ENCODE measurements around the gene CNPPD1.

The CNPPD1 gene

DNA sequence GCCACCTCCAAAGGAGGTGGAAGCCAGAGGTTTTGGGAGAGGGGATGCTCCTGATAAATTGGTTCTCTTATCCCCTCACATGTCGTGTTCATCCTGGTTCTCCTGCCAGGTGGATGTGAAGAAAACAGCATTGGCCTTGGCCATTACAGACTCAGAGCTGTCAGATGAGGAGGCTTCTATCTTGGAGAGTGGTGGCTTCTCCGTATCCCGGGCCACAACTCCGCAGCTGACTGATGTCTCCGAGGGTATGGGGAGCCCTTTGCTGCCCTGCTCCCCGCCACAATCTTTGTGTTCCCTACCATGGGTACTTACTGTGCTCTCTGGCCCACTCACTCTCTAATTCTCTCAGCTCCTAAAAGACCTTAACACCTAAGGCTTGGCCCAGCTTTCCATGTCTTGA is 4.8 kb upstream of the CNPPD1 start:
- no peak for DNase-seq (ENCODE audit: low read depth in 2 of 3, low spot score in 2 of 3)

DNA sequence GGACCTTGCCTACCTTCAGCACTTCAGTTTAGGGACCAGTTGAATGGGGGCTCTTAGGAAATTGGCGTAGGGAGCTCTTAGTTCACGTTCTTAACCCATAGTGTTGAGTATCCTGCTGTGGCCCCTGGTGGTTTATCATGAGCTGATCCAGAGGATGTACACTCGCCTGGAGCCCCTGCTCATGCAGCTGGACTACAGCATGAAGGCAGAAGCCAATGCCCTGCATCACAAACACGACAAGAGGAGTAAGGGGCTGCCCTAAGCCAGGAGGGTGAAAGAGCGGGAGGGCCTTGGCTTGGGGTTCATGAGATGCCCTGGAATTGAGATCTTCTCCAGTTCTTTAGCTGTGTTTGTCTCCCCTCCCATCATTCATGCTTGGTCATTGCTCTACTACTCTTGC is 4.2 kb upstream of the CNPPD1 start:
- DNase-seq (ENCODE audit: low read depth in 2 of 3, low spot score in 2 of 3) = no peak

DNA sequence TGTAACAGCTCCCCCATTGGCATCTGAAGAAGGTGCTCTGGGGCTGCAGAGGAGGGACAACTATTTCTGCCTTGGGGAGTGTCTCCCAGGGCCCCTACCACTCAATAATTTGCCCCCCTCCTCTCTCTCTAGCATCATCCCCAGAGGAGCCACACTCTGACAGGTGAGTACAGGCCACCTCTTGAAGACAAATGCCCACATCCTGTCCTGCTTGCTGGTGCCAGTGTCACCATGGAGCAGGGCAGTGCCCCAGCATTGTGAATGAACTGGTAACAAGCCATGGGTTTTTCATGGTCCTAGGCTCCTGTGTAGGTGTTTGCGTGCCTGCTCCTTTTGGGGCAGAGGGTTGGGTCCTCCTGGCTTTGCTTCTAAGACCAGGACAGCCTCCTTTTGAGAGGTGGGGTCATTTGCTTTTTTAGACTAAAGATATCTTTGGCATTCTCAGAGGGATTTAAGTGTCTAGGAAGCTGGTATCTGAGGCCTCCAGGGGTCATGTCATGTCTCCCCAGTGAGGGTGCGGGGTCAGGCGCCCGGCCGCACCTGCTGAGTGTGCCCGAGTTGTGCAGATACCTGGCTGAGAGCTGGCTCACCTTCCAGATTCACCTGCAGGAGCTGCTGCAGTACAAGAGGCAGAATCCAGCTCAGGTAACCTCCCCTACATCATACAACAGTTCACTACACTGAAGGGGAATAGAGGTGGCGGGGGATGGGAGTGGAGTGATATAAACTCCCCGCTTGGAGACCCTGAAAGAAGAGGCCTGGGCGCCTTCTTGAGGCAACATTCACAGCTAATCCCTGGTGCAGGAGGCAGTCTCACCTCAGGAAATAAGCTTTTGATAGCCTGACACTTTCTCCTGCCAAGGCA is 3.1 kb upstream of the CNPPD1 start:
- no peak for DNase-seq (ENCODE audit: low read depth in 2 of 3, low spot score in 2 of 3)

DNA sequence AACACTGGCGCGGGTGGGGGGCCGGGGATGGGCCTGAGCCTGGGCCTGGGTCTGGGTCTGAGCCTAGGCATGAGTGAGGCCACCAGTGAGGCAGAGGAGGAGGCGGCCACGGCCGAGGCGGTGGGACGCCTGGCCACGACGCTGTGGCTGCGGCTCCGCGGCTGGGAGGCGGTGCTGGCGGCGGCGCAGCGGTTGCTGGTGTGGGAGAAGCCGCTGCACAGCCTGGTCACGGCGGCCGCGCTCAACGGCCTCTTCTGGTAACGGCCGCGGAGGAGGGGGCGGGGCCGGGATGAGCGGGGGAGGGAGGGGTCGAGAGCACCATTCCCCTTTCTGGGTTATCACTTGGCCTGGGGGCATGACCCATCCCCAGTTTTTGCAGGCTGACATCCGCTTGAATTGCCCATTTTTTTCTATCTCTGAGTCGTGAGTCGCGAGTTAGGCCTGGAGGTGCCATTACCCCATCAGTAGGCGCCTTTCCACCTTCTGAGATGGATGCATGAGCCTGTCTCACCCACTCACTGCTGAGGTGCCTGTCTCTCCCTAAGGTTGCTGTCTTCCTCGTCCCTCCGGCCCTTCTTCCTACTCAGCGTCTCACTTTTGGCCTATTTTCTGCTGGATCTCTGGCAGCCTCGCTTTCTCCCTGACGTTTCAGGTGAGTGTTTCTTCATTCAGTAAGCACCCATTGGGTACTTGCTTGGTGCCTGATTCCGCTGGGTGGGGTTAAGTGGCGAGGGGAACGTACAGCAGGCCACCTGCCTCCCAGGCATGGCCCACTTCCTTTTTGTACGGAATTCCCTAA is 1.9 kb upstream of the CNPPD1 start:
- DNase-seq (ENCODE audit: low read depth in 2 of 3, low spot score in 2 of 3) = no peak

DNA sequence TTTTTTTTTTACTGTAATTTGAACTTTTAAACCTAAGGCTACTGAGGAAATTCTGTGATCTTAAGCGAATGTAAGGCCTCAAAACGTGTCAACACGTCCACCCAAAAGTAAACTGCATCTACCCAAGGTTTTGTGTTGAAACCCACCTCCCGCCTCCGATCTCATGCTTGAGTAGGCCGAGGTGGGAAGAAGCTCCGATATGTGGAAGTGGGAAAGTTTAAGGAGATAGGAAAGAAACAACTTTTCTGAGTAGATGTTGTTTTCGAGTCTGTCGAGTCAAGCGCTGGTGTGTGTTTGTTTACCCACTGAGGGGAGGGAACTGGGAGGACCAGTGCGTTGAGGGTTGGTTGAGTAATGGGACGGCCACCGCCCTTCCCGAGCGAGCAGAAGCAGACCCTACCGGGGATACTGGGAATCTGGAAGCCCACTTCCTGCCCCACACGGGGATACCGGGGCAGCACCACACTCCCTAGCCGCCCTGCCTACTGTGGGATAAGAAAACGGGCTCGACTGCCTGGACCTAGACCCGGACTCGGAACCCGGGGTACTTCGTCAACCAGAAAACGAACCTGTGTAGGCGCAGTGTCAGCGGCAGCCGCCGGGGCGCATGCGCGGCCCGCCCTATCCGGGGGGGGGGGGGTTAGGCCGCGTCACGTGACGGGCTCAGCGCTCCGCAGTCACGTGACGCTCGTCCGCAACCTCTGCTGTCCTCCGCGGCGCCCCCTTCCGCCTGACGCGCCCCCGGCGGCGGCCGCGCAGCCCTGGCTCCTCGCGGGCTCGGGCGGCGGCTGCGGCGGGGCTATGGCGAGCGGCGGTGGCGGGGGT is 1.0 kb upstream of the CNPPD1 start, which contains the start of gene RETREG2:
Gene RETREG2, plus strand, starts transcription at position 724 of the 825 bp plus-strand sequence. Its CDS starts 78 bp downstream, at position 802.
- peak; percentile 62 to 67 (median 62) for DNase-seq (ENCODE audit: low read depth in 2 of 3, low spot score in 2 of 3)

DNA sequence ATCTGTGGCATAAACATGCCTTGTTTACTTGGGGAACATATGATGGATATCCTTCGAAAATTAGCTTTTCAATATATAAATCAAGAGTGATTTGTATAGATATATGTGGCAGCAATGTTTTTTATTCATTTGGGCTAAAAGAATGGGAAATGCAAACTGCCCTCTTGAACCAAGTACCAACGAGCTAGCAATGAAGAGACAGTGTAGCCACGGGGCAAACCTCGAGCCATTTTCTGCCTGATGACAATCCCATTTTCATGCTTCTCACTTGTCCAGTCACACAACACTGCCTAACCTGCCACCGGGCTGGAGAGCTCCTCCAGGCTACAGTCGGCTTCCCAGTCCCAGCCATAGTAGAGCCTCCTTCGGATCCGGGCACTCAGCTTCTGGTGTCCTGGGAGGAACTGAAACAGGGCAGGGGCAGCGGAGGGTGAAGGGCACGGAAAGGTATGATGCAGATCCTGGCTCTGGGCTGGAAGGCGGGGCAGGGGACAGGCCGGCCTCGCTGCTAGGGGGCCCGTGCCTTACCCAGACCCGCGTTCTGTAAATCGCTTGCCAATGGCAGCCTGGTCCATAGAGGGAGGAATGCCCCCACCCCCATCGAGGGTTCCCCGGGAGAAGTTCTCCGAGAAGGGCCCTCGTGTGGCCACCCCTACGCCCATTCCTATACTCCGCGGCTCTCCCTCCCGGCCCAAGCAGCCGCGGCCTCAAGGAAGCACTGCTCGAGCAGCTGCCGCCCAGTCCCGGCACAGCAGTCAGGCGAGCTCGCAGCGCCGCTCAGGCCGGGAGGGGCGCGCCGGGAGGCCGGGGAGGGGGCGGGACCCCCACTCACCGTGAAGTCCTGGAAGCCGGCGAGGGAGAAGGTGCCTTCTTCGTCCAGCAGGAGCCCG is 552 bp downstream of the CNPPD1 start:
- DNase-seq (ENCODE audit: low read depth in 2 of 3, low spot score in 2 of 3) = no peak

DNA sequence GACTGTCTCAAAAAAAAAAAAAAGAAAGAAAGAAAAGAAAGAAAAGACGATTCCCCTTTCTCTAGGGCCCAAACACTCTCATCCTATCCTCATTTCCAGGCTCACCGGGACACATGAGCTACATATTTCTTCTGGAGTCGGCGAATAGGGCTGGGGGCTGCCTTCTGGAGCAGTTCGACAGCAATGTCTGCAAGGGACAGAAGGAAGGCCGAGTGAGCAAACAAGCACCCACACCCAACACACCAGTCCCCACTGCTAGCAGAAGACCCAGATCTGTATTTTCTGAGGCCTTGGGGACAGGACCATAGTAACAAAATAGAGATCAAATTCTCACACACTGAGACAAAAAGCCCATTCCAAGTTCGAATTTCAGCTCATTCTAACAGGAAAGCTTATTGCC is 1.2 kb downstream of the CNPPD1 start:
- no peak for DNase-seq (ENCODE audit: low read depth in 2 of 3, low spot score in 2 of 3)

DNA sequence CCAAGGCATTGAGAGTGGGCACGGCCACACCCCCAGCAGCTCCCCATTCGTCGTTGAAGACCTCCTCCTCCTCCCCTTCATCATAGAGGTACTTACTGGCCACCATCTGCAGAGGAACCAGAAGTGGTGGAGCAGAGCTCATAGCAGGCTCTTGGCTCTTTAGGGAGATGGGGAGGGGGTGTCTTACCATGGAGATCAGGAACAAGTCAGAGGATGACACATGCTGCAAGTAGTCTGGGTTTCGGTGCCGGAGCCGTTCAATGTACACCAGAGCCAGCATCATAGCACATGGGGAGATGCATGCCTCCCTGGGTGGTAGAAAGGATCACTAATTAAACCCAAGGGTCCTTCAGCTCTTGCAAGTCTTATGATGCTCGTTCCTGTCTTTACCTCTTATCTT is 1.9 kb downstream of the CNPPD1 start:
- no peak for DNase-seq (ENCODE audit: low read depth in 2 of 3, low spot score in 2 of 3)

DNA sequence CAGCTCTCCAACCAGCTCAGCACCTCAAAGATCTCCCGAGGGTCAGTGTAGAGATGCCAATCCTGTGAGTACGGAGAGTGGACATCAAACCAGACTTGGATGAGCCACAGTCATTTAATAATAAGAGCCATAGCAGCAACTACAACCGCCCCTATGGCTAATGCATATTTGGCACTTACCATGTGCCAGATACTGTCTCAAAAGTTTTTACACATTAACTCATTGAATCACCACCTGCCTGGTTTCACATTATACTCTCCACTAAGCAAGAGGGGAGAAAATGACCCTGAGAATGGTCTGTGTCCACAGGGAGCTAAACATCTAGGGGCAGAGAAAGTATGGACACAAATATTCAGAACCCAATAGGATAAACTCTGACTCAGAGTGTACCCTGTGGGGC is 2.6 kb downstream of the CNPPD1 start:
- no peak for DNase-seq (ENCODE audit: low read depth in 2 of 3, low spot score in 2 of 3)

DNA sequence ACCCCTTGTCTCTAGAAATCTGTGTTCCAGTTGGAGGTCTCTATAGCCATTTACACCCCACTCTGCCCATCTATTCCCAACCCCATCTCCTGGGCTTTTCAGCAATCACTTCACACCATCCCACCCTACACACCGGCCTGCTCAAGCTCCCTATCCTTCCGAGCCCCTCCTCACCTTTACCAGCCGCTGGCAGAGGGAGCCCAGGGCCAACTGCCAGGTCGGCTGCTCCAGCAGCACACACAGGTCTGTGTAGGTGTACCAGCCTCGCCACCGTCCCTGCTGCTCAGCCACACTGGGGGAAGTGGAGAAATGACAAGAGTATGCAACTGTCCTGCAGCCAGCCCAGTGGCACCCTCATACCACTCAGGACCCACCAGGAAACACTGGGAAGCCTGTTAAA is 3.5 kb downstream of the CNPPD1 start:
- no peak for DNase-seq (ENCODE audit: low read depth in 2 of 3, low spot score in 2 of 3)

DNA sequence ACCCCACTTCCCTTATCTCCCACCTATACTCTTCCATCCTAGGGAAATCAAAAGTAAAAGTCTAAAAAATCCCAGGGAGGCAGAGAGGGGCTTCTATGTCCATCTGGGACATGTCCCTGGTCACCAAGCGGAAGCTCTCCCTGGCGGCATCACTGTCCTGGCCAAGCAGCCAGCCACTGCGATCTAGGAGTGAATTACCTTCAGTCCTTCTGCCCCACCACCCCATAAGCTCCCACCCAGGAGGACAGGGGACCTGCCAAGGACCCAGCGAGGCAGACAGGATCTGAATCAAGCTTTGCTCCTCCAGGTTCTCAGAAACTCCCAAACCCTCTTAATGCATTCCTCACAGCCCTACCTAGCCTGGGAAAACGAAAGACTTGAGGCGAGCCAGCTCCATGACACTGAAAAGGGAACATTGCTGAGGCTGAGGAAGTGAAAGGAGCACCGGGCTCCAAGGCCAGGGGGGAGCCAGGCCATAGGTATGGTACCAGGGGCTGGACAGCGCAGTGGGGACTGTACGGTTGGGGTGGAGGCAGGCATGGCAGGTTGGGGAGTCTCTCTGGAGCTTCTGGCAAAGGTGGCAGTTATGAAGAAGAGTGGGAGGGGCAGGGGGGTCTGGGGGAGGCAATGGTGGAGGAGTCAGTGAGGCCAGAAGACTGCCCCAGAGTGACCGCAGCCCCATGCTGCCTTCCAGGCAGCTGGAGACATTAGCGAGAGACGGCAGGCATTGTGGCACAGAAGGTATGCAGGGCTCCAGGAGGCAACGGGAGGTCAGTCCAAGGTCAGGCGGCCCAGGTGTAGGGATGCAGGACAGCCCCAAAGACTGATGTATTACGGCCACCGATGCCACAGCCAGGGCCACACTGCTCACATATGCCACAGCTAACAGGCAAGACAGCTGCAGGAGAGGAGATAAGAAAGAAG is 4.2 kb downstream of the CNPPD1 start:
- no peak for DNase-seq (ENCODE audit: low read depth in 2 of 3, low spot score in 2 of 3)

DNA sequence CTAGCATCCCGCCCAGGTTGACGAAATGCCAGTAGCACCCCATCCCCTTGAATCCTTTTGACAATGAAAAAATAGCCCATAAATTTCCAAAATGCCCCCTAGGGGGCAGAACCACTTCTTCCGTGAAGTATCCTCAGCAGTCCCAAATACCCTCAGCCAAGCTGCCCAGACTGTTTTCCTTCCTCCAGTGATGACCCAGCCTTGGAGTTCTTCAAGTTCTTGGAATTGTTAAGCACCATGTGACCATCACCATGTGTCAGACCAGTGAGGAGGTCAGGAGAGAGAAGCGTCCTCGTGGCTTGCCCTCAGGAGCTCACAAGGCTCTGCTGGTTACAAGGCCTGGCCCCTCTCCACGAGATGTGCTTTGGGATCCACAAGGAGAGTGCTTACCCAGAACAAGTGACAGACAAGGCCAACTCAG is 5.5 kb downstream of the CNPPD1 start:
- DNase-seq (ENCODE audit: low read depth in 2 of 3, low spot score in 2 of 3) = no peak

DNA sequence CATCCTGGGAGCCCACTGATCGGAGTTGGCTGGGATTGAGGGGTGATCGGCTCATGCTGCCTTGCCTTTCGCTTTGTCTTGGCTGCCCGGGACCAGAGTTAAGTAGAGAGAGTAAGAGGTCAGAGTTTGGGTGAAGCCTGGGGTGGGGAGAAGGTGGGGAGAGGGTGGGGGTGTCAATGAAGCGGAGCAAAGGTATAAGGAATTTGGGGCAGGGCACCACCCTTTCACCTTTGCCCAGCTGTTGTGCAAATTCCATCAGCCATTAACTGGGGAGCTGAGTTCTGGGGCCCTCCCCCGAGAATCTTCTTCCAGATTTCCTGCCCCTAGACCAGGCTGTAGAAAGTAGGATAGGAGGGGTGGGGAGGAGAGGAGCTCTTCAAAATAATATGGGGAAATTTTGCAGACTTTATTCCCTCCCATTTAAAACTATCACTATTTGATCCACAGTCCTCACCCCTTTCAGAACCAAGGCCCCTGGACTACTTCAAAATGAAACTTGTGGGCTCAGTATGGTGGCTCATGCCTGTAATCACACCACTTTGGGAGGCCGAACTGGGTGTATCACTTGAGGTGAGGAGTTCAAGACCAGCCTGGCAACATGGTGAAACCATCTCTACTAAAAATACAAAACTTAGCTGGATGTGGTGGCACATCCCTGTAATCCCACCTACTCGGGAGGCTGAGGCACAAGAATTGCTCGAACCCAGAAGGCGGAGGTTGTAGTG is 6.6 kb downstream of the CNPPD1 start, which contains the start of gene SLC23A3:
Gene SLC23A3, minus strand, starts transcription at position 100 of the 725 bp plus-strand sequence. Its CDS starts 45 bp downstream, at position 55.
- DNase-seq (ENCODE audit: low read depth in 2 of 3, low spot score in 2 of 3) = no peak

DNA sequence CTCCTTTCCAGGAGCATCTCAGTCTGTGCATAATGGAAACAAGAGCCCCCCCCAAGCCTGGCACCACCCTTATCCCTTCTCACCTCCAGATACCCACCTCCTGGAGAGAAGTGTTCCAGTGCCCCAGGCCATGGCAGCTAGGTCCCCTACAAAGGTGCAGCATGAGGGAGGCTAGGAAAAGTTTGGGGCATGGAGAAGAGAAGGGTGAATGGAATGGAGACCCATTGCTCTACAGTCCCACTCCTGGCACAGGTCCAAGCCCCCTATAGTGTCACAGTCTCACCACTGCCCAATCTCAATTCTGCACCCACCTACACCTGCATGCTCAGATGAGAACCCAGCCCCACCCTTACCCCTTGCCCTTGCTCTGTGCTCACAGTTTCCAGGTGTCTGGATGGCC is 7.8 kb downstream of the CNPPD1 start:
- DNase-seq (ENCODE audit: low read depth in 2 of 3, low spot score in 2 of 3) = no peak

DNA sequence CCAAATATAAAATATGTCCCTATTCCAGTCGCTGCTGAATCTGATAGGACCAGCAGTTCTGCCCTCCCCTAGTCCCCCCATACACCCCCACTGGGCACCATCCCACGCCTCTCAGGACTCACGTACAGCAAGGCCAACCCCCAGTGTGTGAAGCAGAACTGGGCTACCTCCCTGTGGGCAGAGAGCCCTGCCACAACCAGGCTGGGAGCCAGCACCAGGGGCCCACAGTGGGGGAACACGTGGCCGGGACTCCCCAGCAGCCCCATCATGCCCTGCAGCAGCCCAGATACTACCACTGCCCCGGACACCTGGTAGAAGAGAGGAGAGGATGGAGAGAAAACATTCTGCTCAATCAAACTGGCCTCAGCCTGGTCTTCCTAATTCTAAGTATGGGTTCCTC is 8.2 kb downstream of the CNPPD1 start:
- DNase-seq (ENCODE audit: low read depth in 2 of 3, low spot score in 2 of 3) = no peak

DNA sequence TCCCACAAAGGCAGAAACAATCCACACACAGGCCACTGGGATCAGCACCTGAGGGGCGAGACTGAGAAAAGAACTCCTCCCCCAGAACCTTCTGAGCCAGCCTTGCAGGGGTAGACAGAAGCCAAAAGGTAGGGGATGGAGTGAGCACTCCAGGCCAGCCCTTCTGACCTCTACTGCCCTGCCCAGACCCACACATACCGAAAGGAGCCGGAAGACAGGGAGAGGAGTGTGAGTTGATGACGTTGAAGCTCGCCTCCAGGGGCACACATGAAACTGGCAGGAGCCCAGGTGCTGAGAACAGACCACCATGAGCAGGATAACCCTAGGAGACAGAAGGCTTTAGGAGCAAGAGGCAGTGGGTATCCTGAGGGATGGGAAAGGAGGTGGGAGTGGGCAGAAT is 8.7 kb downstream of the CNPPD1 start:
- no peak for DNase-seq (ENCODE audit: low read depth in 2 of 3, low spot score in 2 of 3)

DNA sequence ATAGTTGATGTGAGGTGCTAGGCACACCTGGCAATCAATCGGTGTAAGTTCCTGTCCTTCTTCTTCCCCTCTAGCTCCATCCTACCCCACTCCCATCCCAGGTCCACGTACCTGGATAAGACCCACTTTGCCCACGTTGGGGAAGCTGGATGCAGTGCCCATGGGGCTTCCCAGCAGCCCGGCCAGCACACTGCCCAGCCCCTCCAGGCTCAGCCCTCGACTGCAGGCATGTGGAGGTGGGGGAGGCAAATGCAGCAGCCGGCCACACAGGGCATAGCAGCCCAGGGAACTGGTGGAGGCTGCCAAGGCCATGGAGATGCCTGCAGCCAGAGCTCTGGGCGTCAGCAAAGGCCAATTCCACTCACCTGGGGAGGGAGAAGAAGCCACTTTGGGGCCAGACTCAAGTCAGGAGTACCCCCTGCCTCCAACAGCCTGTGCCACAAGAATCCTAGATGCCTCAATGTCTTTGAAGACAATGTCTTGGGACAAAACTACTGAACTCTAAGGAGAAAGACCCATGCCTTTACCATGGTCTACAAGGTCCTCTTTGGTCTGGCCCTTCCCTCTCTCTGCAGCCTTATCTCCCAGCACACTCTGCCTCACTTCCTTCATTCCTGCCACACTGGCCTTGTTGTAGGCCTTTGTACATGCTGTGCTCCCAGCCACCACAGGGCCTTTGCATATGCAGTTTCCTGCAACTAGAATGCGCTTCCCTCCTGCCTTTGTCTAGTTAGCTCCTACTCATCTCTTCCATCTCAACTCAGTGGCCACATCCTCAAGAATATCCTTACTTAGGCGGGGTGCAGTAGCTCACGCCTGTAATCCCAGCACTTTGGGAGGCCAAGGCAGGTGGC is 11.4 kb downstream of the CNPPD1 start:
- DNase-seq (ENCODE audit: low read depth in 2 of 3, low spot score in 2 of 3) = no peak

DNA sequence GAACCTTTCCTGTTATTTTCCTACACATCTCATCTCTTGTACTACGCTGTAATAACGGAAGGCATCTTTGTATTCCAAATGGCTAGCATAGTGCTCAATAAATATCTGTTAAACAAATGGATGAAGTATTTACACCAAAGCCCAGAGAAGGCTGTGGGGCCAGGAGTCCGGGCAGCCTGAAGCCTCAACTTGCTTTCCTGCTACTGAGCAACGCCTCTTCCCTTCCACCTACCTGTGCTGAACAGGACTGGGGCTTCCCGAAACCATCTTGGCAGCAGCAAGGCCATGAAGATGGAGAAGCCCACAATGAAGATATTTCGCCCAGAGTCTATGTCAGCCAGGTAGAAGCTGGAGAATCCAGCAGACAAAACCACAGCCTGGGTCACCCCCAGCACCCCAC is 13.6 kb downstream of the CNPPD1 start:
- DNase-seq (ENCODE audit: low read depth in 2 of 3, low spot score in 2 of 3) = no peak

Measured in activated CD8-positive, alpha-beta memory T cell treated with anti-CD3 and anti-CD28 coated beads for 48 hours (primary cell).